HG03025 (cell line): Measurements from ENCODE around the gene ZNRF2.
"Not testable (repeated sequence)": the region's sequence is repeated elsewhere in the genome, so short reads cannot be mapped to it uniquely, and the experiment has no call there.

Experiments
- ATAC-seq: cut with Tn5 transposase; IDR thresholded peaks from one replicate; pipeline ENCODE4 v1.9.1; 2021; ENCODE audit warnings: mild to moderate bottlenecking, moderate library complexity; ENCODE audit not compliant: unreplicated experiment, low FRiP score

Gene ZNRF2

GRCh38 chr7:30349816-30350215 lies 65.4 kb downstream of the ZNRF2 start:
- ATAC-seq = no peak

DNA sequence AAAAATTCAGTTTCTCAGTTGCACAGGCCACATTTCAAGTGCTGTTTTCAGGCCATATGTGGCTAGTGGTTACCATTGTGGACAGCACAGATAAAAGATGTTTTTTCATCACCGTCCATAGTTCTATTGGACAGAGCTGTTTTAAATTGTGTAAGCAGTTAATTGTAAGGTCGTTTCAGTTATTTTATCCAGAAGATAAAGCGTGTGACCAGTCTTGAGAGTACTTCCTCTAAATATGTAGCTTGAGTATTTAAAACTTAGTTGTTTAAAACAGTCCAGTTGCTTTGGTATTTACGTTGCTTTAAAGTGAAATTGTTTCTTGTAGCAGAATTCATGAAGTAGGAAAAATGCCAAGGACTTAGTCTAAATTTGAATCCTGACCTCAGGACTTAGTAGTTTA lies 66.9 kb downstream of the ZNRF2 start:
- no peak for ATAC-seq

DNA sequence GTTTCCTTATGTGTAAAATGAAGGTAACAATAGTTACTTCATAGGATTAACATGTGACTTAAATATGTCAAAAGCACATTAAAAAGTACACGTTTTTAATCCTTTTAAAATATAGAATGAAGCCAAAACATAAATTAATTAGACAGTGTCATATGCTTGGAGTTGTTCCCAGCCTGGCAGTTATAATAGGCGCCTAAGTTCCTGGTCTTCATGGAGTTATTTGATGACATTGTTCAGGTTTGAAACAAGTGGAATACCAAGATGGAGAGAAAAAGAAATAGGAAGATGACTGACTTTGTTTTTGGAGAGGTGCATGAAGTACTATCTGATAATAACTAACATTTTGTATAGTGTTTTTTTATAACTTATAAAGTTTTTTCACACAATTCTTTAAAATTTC lies 67.3 kb downstream of the ZNRF2 start:
- no peak for ATAC-seq

DNA sequence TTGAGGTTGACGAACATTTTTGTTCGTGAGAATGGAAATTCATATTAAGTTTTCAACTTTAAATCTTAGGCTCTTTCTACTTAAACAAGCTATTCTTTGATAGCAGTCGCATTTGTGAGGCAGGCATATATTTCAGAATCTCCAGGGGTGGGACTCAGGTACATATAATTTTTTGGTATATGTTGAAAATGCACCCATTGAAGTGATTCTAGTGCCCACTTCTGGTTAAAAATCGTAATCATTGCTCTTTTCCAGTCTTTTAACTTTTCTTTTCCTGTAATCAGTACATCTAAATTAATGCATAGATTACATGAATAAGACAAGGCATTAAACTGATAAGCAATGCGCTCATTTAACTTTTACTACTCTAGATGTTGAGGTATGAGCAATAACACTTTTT lies 67.8 kb downstream of the ZNRF2 start:
- no peak for ATAC-seq

GRCh38 chr7:30353532-30353931 lies 69.1 kb downstream of the ZNRF2 start:
- no peak for ATAC-seq

DNA sequence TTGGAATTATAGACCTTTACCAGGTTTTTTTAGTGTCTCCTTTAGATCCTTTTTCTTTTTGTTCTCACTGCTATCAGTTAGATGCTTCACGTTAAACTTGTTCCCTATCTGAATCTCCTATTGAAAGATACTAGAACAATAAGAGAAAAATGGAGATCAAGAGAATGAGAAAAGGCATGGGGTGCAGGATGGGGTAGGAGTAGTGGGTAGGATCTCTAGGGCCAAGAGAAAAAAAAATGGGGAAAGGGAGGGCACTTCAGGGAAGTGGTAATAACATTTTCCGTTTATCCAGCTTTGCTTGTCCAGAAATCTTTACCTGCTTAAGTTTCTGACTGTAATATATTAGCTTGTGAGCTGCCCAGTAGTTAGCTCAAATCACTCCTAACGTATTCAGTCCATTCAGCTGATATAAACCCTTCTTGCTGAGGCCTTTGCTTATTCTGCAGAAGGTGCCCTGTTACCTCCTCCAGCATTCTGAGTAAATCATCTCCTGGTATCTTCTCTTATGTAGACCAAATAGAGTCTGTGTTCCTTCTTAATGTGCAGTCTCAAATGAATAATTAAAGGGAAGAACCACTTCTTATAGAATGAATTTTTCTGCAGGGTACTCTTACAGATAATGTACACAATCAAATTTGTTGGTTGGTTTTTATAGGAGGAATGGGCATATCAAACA lies 69.7 kb downstream of the ZNRF2 start:
- no peak for ATAC-seq

DNA sequence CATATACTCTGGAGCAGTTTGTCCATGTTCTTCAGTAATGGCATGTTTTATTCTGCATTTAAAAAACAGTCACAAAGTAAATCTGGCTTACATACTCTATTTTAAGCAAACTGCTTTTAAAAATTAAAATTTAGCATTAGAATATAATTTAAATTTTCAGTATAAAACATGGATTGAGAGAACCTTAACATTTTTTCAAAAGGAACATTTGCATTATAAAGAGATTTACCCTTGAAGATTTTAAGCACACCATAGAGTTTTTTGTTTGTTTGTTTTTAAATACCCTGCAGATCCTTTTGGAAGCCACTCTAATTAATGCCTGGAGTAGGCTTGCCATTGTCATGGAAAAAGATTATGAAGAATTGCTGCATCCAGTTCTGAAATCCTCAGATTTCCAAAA lies 70.4 kb downstream of the ZNRF2 start:
- no peak for ATAC-seq

DNA sequence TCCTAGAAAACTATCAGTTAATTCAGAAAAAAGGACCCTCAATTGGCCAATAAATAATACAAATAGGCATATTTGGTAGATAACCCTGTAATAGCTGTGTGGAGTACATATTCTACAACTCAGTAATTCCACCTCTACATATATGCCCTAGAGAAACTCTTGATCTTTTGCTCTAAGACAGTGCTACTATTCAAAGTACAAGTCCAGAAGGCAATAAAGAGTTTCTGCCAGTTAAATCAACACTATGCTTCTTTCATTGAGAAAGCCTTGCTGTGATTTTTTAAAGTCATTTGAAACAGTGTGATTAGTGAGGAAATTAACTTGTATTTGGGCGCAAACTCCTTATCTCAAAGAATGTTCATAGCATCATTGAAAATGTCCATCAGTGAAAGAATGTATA lies 75.6 kb downstream of the ZNRF2 start:
- no peak for ATAC-seq

DNA sequence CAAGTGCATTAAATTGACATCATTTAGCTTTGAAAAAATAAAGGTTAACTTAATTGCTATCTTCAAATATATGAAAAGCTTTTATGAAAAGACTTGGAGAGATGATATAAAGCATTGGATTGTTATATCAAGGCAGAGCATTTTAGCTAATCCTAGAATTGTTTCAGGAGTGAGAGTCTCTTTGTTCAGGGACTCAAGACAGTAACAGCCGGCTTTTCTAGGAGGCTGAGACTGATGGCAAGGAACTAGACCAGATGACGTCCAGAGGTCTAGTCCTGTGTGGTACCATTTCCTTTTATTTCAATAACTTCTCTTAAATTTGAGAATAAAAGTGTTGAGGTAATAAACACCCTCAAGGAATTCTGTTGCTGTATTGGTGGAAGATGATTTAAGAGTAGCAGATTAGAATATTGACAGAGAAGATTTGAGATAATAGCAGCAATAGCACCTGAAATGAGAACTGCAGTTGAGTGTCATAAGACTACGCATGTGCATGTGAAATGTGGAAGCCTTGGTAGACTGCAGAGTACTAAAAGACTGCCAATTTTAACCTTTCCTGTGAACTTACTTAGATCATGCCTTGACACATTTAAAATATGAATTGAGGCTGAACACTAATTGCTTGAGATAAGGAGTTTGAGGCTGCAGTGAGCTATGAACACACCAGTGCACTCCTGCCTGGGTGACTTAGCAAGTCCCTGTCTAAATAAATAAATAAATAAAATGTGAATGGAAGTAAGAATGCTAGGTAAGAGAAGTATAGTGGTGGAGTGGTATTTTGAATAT lies 79.6 kb downstream of the ZNRF2 start:
- ATAC-seq = no peak

GRCh38 chr7:30364773-30365172 lies 80.4 kb downstream of the ZNRF2 start:
- no peak for ATAC-seq

GRCh38 chr7:30365621-30366020 lies 81.2 kb downstream of the ZNRF2 start:
- no peak for ATAC-seq

DNA sequence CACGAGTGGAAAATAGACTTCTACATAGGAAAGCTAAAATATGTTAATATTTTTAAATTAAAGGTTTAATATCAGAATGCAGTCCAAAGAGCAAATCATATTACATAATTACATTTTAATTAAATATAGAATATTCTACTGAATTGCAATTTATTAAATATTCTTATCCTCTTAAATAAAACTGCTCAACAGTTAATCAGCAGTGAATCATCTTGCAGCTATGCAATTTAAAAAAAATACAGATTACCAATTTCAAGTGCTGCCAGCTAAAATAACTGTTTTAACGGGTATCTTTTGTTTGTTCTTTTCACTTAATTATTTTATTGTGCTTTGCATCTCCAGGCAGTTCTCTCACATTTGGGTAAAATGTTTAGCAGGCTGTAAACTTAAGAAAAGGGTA lies 82.2 kb downstream of the ZNRF2 start:
- ATAC-seq = no peak

- no peak for ATAC-seq
Measured at GRCh38 chr7:30367561-30367960, 83.2 kb downstream of the ZNRF2 start.

DNA sequence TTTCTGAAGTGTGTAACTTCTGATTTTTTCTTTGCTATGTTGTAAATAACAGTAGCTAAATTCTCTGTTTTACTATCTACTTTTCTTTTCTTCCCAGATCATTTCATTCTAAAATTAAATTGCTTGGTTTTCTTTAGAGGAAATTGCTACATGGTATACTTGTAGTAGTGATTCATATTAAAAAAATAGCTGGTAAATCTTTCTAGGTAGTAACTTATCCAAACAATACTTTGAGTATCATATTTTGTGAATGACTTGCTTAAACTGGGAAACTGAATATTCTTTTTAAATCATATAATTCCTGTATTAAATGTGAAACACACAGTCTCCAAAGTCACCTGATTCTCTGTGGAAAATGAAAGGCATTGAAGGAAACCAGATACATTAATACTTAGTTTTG lies 85.5 kb downstream of the ZNRF2 start:
- ATAC-seq = no peak

- ATAC-seq = no peak
Measured at GRCh38 chr7:30371321-30371720, 86.9 kb downstream of the ZNRF2 start.

DNA sequence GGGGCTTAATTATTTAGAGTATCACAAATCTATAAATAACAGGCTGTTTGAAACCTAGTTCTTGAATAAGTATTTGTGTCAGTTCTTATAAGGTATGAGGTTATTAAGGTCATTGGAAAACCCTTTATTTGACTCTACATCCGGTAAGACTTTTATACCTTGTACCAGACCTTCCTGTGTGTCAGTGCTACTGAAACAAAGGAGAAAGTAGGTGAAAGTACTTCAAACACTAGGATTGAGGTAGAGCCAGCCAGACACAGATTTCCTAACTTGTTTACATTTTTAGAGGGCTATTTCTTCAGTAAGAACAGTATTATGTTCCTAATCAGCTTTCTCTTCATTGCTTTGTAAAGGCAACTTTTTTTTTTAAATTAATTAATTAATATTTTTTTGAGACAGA lies 93.9 kb downstream of the ZNRF2 start:
- no peak for ATAC-seq

DNA sequence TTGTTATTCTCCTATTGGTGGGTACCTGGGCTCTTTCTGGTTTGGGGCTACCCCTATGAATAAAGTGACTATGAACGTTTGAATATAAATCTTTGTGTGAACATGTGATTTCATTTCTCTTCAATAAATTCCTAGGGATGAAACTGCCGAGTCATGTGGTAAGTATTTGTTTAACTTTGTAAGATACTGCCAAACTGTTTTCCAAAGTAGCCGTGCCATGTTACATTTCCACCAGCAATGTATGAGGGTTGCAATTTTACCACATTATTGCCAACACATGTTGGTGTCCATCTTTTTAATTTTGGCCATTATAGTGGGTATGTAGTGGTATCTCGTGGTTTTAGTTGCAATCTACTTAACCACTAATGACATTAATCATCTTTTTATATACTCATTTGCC lies 94.7 kb downstream of the ZNRF2 start:
- ATAC-seq = no peak

GRCh38 chr7:30379741-30380140 lies 95.3 kb downstream of the ZNRF2 start:
- ATAC-seq = no peak

DNA sequence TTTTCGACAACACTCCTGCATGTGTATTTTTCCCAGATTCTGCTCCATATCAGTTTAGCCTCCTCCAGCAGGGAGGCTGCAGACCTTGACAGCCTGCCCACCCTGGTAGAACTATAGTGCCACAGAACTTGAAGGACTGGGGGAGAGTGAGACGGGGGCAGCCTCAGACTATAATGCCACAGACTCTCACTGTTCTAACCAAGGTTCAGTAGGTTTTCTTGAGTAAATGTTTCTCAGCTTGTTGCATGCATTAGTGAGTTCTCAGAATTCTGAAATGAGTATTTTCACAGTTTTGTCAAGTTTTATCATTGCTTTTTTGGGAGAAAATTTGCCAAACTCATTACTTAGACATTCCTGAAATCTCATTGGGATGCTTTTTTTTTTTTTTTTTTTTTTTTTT lies 95.9 kb downstream of the ZNRF2 start:
- no peak for ATAC-seq

- not testable (repeated sequence) for ATAC-seq
Measured at GRCh38 chr7:30380824-30381223, 96.4 kb downstream of the ZNRF2 start.

- ATAC-seq = no peak
Measured at GRCh38 chr7:30382607-30383006, 98.2 kb downstream of the ZNRF2 start.

DNA sequence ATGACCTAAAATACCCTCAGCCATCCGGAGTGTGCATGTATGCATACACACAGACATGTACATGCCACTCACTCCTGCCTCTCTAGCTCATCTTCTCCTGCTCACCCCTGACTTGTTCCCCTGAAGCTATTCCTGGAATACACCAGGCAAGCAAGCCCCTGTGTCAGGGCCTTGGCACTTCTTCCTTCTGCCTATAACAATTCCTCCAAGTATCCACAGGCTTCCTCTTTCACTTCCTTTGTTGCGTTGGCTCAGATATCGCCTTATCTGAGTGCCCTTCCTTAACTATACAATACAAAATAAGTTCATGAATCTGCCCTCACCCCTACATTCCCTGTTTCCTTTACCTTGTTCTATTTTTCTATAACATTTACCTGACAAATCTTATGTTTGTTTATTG lies 105.4 kb downstream of the ZNRF2 start:
- ATAC-seq = no peak
